NCI-H748 treated with DMSO at 0.1 percent for 48 hours (cell line): Measurements from ENCODE around the gene GPR141.

Experiments
- DNase-seq: peaks from one replicate; lab custom pipeline; 2025; lab: John Stamatoyannopoulos, UW

The GPR141 gene, protein sequence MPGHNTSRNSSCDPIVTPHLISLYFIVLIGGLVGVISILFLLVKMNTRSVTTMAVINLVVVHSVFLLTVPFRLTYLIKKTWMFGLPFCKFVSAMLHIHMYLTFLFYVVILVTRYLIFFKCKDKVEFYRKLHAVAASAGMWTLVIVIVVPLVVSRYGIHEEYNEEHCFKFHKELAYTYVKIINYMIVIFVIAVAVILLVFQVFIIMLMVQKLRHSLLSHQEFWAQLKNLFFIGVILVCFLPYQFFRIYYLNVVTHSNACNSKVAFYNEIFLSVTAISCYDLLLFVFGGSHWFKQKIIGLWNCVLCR

DNA sequence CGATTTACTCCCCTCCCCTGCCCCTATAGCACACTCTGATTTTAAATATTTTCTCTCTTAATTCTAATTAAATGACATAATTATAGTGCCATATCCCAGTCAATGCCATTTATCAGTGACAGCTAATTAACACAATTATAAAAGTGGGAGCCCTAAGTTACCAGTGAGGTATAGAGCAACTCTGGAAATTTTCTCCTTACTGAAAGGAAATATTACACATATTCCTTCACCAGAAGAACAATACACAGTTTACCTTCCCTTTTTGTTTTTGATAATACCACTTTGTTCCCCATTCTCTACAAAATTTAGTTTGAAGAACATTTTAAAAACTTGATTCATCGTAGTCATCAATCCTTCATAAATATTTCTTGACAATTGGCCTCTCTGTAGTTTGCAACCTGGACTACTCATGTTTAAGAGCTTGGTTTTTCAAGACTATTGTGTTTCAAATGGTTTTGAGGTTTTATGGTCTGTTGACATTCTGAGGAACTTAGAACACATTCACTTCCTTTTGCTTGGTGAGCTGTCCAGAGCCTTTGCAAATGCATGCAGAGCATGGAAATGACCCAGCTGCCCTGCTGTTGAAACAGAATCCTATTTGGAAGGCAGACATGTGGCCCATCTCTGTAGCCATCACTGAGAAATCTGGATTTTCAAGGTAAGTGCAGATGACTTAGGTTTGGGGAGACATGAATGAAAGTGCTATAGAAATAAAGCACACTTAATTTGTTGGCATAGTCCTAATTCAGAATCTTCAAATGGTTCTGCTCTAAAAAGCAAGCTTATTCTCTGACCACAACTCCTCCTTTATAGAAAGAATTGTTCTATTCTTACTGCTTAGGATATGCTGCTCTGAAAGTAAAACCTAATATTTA is at the start of gene GPR141:
TSS of gene GPR141 (plus strand) at position 521 of the 875 bp plus-strand sequence. CDS start 56,628 bp downstream, outside the sequence.
- DNase-seq: no peak

DNA sequence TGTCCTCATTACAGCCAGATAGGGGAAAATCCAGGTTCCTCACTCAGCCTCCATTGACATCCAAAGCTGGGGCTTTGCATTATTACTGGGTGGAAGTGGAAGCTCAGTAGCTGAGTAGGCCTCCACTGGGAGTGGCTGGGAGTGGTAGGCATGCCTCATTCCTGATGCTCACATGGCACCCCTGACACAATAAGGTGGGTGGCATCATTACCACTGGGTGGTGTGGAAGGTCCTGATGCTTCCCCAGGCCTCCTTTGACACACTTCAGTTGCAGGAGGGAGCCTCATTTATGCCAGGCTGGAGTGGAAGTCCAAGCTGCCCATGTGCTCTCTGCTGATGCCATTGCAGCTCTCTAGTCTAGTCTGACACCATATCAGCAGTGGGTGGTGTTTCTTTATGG is 48.2 kb upstream of the GPR141 start:
- no peak for DNase-seq

DNA sequence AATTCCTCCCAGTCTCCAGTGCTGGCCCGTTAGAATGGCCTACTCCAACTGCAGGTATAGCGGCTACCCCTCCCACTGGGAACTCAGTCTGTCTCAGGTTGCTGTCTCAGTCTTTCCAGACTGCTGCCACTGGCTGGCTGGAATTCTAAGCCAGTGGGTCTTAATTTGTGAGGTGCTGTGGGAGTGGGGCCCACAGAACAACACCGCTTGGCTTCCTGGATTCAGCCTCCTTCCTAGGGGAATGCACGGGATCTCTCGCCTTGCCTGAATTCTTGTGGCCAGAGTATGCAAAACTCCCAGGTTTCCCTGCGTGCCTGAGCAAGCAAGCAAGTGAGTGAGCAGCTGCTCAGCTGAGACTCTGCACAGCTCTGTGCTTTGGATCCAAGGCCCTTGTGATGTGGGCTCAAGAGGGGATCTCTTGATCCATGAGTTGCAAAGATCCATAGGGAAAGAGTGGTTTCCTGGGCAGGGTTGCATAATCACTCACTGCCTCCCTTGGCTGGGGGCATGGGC is 41.5 kb upstream of the GPR141 start:
- no peak for DNase-seq

DNA sequence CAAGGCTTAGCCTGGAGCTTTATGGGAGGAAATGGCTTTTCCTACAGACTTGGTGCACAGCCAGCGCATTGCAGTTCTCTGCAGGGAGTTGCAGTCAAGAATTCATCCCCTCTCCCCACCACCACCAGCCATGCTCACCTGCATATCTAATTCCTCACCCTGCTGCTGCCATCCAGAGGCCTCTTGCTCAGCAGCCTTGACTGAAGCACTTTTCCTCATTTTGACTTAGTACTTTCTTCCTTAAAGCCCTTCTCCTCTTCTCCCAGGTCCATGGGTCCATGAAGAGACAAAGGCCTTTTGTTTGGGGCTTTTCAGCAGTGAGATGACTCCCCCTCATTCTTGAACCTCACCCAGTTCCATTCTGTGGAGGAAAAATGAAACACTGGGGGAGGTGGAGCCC is 39.7 kb upstream of the GPR141 start:
- DNase-seq: no peak

DNA sequence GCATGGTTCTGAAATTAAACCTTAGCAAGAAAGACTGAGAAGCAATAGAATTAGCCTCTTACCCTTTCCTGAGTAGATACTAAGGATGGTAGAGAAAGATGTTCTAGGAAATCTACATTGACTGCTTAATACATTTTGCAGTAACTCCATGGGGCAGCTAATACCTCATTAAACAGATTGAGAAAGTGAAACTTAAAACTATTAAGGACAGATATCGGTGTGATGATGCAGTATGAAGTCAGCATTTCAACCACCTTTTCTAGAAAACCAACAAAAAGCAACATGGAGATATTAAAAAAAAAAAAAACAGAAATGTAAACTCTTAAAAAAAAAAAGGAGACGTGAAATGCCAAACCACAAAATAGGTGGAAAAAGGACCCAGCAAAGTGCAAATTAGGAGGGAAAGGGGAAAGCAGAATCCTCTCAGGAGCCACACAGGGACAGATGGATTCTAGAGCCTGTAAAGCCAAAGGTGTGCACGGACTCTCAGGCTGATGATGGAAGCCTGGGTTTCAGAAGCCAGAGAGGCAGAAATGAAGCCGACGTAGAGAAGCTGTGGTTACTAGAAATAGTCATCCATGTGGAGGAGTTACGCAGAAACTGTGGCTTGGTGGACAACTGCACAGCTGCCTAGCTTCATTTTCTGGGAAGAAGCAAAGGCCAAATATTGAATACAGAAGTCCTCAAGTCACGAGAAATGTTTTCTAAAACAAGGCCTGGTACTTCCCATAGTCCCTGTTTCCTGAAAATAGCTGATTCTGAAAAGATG is 38.1 kb upstream of the GPR141 start:
- no peak for DNase-seq

DNA sequence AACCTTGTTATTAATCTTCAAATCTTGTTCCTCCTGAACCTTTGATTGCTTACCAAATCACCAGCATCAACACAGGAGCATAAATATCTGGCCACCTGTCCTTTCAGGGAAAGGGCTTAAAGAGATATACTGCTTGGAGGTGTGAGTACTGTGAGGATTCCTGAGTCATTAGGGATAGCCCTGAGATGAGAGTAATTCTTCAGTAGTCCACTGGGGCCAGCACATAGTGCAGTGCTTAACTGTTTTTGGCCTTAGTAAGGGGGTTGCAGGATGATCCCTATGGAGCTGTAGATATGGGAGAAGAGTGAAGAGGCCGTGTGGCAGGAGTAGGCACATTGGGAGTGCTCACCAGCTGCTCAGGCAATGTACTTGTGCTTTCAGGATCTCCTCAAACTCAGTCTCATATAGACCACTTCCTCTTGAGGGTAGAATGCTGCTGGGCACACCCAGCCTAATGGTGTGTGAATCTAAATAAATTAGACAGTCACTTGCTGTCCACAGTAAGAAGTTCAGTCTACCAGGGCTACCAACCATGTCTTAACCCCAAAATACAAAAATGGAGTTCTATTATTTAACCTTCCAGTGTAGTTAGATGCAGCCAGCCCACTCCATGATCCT is 26.5 kb upstream of the GPR141 start:
- DNase-seq: no peak

DNA sequence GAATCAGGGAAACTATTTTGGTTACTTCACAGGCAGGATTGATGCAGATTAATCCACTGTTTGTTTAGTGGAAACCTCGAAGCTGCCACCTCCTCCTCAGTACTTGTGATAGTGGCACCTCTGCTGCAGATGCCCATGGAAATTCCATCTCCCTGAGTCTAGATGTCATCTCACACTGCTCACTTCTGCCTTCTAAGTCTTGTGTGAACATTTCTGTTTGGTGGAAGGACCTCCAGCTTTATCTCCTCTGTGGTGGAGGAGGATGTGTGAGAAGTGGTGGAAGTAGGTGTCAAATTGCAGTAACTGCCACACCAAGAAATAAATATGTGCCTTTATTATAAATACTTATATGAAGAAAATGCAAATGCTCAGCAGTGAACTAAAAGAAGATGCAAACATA is 25.8 kb upstream of the GPR141 start:
- no peak for DNase-seq

DNA sequence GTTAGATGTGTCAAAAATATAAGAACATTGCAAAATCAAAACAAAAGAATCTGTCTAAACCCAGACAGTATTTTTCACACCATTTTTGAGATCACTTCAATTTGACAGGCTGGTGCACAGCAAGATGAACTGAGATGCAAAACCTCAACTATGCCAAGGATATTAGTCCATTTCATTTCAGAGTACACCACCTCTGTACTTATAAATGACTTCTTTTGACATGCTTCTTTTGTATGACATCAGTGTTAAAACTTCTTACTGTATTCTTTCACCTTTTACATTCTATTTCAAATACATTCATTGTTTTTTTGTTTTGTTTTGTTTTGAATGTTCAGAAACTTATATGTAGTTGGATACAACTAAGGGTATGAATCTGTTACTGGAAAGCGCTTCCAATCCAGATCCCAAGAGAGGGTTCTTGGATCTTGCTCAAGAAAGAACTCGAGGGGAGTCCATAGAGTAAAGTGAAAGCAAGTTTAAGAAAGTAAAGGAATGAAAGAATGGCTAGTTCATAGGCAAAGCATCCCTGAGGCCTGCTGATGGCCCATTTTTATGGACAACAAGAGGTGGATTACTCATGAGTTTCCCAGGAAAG is 23.5 kb upstream of the GPR141 start:
- no peak for DNase-seq

DNA sequence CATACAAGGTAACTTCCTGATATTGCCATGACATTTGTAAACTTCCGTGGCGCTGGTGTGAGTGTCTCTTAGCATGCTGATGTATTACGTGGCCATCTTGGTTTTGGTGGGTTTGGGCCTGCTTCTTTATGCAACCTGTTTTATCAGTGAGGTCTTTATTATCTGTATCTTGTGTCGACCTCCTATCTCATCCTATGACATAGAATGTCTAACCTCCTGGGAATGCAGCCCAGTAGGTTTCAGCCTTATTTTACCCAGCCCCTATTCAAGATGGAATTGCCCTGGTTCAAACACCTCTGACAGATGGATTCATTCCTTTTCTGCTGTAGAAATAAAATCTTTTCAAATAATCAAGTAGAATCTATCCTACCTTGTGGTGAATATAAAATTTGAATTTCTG is 23.0 kb upstream of the GPR141 start:
- no peak for DNase-seq

DNA sequence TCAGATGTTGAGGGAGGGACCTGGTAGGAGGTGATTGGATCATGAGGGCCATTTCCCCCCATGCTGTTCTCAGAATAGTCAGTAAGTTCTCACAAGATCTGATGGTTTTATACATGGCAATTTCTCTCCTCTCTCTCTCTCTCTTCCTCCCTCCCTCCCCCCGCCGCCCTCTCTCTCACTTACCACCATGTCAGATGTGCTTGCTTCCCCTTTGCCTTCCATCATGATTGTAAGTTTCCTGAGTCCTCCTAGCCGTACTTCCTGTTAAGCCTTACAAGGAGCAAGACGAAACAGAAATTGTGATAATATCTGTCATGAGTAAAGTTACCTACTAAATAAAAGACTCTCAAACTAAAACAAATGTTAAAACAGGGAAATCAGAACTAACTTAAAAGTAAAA is 19.9 kb upstream of the GPR141 start:
- no peak for DNase-seq

DNA sequence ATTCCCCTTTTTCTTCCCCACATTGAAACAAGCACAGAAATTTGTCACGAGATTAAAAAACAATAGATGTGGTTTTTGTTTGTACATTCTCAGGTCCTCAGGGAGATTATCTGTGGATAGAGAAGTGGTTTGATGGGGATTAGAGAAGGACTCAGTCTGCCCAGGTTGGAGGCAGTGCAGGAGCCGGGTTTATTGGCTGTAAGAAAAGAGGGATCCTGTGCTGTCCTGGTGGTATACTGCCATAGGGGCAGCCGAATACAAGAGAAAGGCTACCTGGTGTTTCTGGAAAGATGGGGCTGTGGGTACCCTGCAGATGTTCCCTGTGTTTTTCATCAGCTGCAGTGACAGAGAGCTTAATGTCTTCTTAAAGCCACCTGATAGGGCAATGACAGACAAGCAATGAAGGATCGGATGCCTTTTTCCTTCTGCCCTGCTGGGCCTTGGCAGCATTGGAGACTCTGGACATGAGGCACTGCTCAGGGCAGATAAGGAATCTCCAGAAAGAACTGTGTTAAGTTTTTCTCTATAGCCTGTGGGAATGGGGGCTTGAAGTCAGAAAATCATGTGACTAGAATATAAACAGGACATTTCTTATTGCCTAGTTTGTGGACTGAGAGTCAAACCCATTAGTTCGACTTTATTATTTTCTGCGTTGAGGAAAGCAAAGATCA is 18.1 kb upstream of the GPR141 start:
- no peak for DNase-seq

DNA sequence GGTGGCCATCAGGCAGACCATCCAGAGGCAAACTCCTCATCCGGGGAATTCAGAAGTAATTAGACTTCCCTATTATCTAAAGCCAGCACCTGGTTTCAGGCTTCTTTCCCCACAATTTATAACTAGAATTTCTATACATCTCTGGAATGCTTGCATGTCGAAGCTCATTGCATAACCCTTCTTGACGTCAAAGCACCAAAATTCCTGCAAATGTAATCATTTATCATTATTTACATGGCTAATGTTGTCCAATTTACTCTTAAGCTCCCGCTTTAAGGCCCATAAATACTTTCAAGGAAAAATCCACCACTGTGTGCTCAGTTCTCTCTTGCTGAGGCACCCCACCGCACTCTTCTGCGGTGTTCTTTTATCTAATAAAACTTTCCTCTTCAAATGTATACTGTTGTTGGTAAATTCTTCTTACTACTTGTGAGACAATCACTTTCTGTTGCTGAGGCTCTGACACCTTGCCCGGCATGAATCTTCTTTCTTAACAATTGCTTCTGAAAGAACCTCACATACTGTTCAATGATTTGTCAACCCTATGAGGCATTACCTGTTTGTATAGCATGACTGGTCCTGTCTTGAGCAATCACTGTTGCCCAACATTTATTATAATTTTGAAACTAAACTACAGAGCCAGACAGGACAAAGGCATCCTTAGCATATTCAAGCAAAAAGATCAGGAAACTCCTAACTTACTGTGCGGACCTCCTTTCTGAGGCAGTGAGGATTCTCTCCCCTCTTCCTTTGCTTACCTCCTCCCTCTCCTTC is 17.4 kb upstream of the GPR141 start:
- DNase-seq: no peak

DNA sequence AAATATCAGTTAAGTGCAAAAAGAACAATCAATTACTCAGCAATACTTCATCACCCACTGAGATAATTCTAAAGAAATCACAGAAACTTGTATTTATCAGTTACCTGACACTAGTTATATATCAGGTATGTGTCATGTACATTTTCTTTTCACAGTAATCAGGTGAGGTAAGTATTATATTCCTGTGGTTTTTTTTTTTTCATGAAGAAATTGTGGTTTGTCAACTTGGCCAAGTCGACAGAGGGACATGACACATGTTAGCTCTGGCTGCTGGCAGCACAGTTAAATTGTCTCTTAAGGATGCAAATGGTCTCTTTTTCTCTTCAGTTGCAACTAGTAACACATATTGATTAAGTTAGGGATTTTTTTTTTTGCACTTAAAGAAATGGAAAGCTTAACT is 13.7 kb upstream of the GPR141 start:
- DNase-seq: no peak

DNA sequence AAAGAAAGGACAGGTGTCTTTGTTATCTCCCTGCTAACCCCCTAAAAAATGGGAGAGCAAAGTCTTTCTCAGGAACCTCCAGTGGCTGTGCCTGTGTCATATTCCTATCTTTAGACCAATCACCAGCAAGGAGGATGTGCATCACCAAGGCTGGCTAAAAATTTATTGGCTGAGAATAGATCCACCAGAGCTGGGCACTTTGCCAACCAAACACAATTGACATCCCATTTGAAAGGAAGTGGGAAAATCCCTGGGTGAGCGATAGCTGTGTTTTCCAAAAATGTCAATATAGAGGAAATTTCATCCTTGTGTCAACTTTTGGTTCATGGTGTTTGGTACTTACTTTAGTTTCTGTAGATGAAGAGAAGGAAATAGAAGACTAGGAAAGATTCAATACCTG is 13.1 kb upstream of the GPR141 start:
- no peak for DNase-seq

DNA sequence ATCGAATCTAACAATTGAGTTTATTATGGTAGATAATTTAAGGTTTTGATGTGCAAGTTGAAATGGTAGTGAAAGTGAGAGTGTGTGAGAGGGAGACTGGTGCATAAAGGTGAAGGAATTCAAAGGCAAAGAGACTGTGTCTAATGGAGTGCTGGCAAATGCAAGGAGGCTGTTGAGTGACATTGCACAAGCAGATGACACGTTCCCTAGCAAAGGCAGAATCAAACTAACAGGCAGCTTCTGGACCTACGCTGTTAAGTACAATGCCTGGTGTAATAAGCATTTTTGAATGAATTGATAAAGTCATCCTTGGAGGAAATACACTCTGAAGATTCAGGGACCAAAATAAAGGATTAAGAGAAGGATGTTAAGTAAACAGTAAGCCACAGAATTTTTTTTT is 11.7 kb upstream of the GPR141 start:
- no peak for DNase-seq

DNA sequence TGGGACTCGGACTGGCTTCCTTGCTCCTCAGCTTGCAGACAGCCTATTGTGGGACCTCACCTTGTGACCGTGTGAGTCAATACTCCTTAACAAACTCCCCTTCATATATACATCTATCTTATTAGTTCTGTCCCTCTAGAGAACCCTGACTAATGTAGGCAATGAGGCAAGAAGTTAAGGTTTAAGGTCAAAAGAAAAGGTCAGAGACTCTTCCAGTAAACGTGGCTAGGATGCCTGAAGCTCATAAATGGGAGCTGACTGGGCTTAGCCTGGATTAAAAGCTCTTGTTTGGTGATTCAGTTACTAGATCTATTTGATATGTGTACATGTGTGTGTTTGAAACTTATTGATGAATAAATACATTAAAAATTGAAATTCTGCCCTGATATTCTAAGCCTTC is 10.6 kb upstream of the GPR141 start:
- no peak for DNase-seq

DNA sequence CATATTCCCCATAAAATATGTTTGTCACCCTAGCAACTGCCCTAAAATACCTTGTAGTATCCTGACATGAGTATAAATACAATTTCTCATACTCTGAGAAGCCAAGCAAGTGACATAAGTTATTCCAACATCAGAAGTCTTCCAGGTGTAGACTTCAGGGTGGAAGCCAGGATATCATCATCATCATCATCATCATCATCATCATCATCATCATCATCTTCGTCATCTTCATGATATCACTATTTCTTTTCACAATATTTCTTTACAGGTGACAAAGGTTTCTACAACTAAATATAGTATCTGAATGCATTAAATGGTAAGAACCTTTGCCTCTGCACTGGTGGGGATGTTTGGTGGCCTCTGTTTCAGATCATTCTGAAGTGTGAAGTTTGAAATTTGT is 10.0 kb upstream of the GPR141 start:
- no peak for DNase-seq

DNA sequence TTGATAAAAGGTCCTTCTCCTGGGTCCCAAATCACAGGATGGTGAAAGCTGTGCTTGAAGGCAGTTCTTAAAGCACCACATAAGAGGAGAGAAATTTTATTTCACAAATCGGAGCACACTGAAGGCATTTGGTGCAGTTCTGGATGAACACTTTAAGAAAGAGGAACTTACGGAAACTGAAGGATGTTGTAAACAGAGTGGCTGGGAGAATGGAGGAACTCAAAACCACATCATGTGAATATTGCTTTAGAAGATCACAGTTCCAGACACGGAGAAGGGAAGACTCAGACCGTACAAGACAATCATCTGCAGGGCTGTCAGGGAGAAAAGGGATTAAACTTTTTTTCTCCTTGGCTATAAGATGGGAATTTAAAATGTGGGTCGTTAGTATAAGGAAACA is 9.0 kb upstream of the GPR141 start:
- DNase-seq: no peak

DNA sequence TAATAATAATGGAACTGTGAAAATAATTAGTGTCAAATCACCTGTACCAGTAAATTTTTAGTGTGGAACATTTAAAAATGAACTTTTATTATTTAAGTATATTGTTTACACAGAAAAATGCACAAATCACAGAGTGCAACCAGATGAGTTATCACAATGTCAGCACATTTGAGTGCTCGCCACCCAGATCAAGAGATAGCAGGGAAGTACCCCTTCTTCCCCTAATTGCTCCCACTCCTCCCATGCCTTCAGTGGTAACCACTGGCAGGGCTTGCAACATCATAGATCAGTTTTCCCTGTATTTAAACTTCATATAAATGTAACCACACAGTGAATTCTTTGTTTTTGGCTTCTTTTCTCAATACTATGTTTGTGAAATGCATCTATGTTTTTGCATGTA is 7.8 kb upstream of the GPR141 start:
- DNase-seq: no peak

DNA sequence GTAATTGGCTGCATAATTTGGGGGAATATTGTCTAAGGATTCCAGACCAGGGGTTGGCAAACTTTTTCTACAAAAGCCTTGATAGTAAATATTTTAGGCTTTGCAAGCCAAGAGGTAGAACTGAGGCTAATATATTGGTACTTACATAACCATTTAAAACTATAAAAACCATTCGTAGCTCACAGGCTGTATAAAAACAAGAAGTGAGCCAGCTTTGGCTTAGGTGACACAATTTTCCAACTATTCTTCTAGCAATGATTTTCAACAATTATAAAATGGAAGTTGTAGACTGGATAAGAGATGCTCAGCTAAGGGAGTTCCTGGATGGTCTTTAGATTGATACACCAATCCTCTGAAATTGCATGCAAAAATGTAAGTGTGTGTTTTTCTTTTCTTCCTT is 1.4 kb downstream of the GPR141 start:
- no peak for DNase-seq
